WTC11 (cell line): Measurements from ENCODE around the gene HPGD. TPM values are rescaled to one million over a fixed set of nuclear protein-coding genes. Genes with fewer than 3 reads are reported as not detected.

Experiments used
- ATAC-seq: fragments of 200-7000 bp; cut with Tn5 transposase; 2 replicates; pipeline ENCODE4 v1.10.0; 2021; ENCODE audit warnings: mild to moderate bottlenecking, moderate library complexity
- CTCF ChIA-PET: fragments of 300-600 bp; sonication (Branson Sonifier 250); formaldehyde crosslinking; loops from one replicate; lab custom pipeline; 2021; ENCODE audit warnings: antibody characterized with exemption; lab: Charles Lee
- POLR2A ChIA-PET: fragments of 350-600 bp; sonication (Branson Sonifier 250); formaldehyde crosslinking; loops from one replicate; lab custom pipeline; 2021; ENCODE audit warnings: antibody characterized with exemption; lab: Charles Lee
- DNase-seq: peaks from one replicate; pipeline ENCODE4 v3.0.0; 2021; ENCODE audit warnings: low spot score
- H3K27ac Mint-ChIP-seq: 2 replicates; pipeline ENCODE4 v1.8.0; 2021; ENCODE audit warnings: mixed read lengths
- H3K27me3 Mint-ChIP-seq: 2 replicates; pipeline ENCODE4 v1.8.0; 2021; ENCODE audit warnings: low read depth, mild to moderate bottlenecking, moderate library complexity, mixed read lengths
- H3K36me3 Mint-ChIP-seq: 2 replicates; pipeline ENCODE4 v1.8.0; 2021; ENCODE audit warnings: mixed read lengths
- H3K4me1 Mint-ChIP-seq: 2 replicates; pipeline ENCODE4 v1.8.0; 2022; ENCODE audit warnings: mixed read lengths
- H3K4me3 Mint-ChIP-seq: 2 replicates; pipeline ENCODE4 v1.8.0; 2021; ENCODE audit warnings: mild to moderate bottlenecking, moderate library complexity, mixed read lengths
- H3K9me3 Mint-ChIP-seq: 2 replicates; pipeline ENCODE4 v1.8.0; 2021; ENCODE audit warnings: mixed read lengths
- ATF1 ChIP-seq: sonication (generic); formaldehyde crosslinking; IDR thresholded peaks from 2 replicates; pipeline ENCODE4 v1.8.1; 2023; ENCODE audit warnings: mild to moderate bottlenecking, moderate library complexity, missing genetic modification reagents
- ATF3 ChIP-seq: sonication (generic); formaldehyde crosslinking; conservative IDR thresholded peaks from 2 replicates; pipeline ENCODE4 v1.8.1; 2022; ENCODE audit warnings: mild to moderate bottlenecking, missing genetic modification reagents
- E2F1 ChIP-seq: sonication (generic); formaldehyde crosslinking; IDR thresholded peaks from 2 replicates; pipeline ENCODE4 v1.8.0; 2022; ENCODE audit warnings: mild to moderate bottlenecking, missing genetic modification reagents
- E2F4 ChIP-seq: sonication (generic); formaldehyde crosslinking; IDR thresholded peaks from 2 replicates; pipeline ENCODE4 v1.8.1; 2022; ENCODE audit warnings: low read depth, mild to moderate bottlenecking, moderate library complexity, missing genetic modification reagents, borderline replicate concordance
- ETV6 ChIP-seq: sonication (generic); formaldehyde crosslinking; IDR thresholded peaks from 2 replicates; pipeline ENCODE4 v1.8.1; 2022; ENCODE audit warnings: mild to moderate bottlenecking, missing genetic modification reagents
- JAZF1 ChIP-seq: fragments of 250-450 bp; sonication (Bioruptor Pico); IDR thresholded peaks from 2 replicates; pipeline ENCODE4 v1.9.0; 2021; ENCODE audit warnings: moderate library complexity, mild to moderate bottlenecking, inconsistent platforms
- JUN ChIP-seq: sonication (generic); formaldehyde crosslinking; IDR thresholded peaks from 2 replicates; pipeline ENCODE4 v1.8.0; 2023; ENCODE audit warnings: mild to moderate bottlenecking, missing genetic modification reagents
- NFE2L1 ChIP-seq: sonication (generic); formaldehyde crosslinking; IDR thresholded peaks from 2 replicates; pipeline ENCODE4 v1.8.1; 2023; ENCODE audit warnings: missing genetic modification reagents
- NR3C1 ChIP-seq: sonication (generic); formaldehyde crosslinking; conservative IDR thresholded peaks from 2 replicates; pipeline ENCODE4 v1.8.1; 2023; ENCODE audit warnings: low read depth, mild to moderate bottlenecking, missing genetic modification reagents
- PRDM15 ChIP-seq: sonication (generic); formaldehyde crosslinking; IDR thresholded peaks from 2 replicates; pipeline ENCODE4 v1.8.0; 2022; ENCODE audit warnings: missing genetic modification reagents
- RELA ChIP-seq: sonication (generic); formaldehyde crosslinking; IDR thresholded peaks from 2 replicates; pipeline ENCODE4 v1.8.1; 2022; ENCODE audit warnings: missing genetic modification reagents, mild to moderate bottlenecking, borderline replicate concordance
- STAT6 ChIP-seq: sonication (generic); formaldehyde crosslinking; conservative IDR thresholded peaks from 2 replicates; pipeline ENCODE4 v1.8.1; 2023; ENCODE audit warnings: mild to moderate bottlenecking, low read depth, missing genetic modification reagents, moderate library complexity
- ZBTB21 ChIP-seq: sonication (generic); formaldehyde crosslinking; IDR thresholded peaks from 2 replicates; pipeline ENCODE4 v1.8.1; 2023; ENCODE audit warnings: mild to moderate bottlenecking, missing genetic modification reagents, borderline replicate concordance
- ZNF263 ChIP-seq: sonication (generic); formaldehyde crosslinking; IDR thresholded peaks from 2 replicates; pipeline ENCODE4 v1.8.1; 2022; ENCODE audit warnings: low read depth, mild to moderate bottlenecking, moderate library complexity, missing genetic modification reagents
- ZNF281 ChIP-seq: sonication (generic); formaldehyde crosslinking; IDR thresholded peaks from 2 replicates; pipeline ENCODE4 v1.8.0; 2023; ENCODE audit warnings: mild to moderate bottlenecking, missing genetic modification reagents
- ZNF396 ChIP-seq: fragments of 250-450 bp; sonication (Bioruptor Pico); IDR thresholded peaks from 2 replicates; pipeline ENCODE4 v1.8.0; 2021; ENCODE audit warnings: mild to moderate bottlenecking, moderate library complexity, borderline replicate concordance
- ZSCAN18 ChIP-seq: fragments of 250-450 bp; sonication (Bioruptor Pico); IDR thresholded peaks from 2 replicates; pipeline ENCODE4 v2.1.2; 2022; ENCODE audit warnings: mild to moderate bottlenecking, moderate library complexity
- total RNA-seq: library from RNA; stranded (reverse); gene quantifications from 3 replicates; pipeline ENCODE4 v1.2.3, GENCODE V29; 2021

Gene HPGD
- total RNA-seq, 1 experiment from 2014 or later: 3.6 TPM

- no peak; the same call in 1 of the 2 replicates for ATAC-seq
- CTCF ChIA-PET: no interaction called here
- TF ChIP-seq NFE2L1 (CRISPR knock-in tag): no peak
- no peak for TF ChIP-seq E2F1 (CRISPR knock-in tag)
- no peak for TF ChIP-seq ATF1 (CRISPR knock-in tag)
- TF ChIP-seq ZBTB21: no peak
- TF ChIP-seq NR3C1 (CRISPR knock-in tag): no peak
- TF ChIP-seq ZNF281 (CRISPR knock-in tag): no peak
- TF ChIP-seq JAZF1 (CRISPR knock-in tag): no peak
- no peak for TF ChIP-seq STAT6 (CRISPR knock-in tag)
- no peak for TF ChIP-seq ZNF263
- TF ChIP-seq, all 79 proteins: peak for 0
- POLR2A ChIA-PET: no interaction called here
- no peak for DNase-seq
- peaks cover 10% of the 10 kb centered on the region for H3K27me3 Mint-ChIP-seq
- peaks cover 33% of the 10 kb centered on the region for H3K4me1 Mint-ChIP-seq
- H3K36me3 Mint-ChIP-seq: no peaks in the 10 kb centered on the region
- no peak overlapping the region for H3K4me3 Mint-ChIP-seq
- peaks cover 8% of the 10 kb centered on the region for H3K9me3 Mint-ChIP-seq
- H3K27ac Mint-ChIP-seq: no peak overlapping the region
These were observed 5.9 kb upstream of the HPGD start for GRCh38 chr4:174528226-174528625.

- Mint-ChIP-seq H3K9me3 (peaks cover 8% of the 10 kb centered on the region), H3K27ac (no peak overlapping the region), H3K4me3 (no peak overlapping the region), H3K27me3 (peaks cover 24% of the 10 kb centered on the region), H3K4me1 (peaks cover 38% of the 10 kb centered on the region), H3K36me3 (no peaks in the 10 kb centered on the region)
- POLR2A ChIA-PET: no interaction called here
- ATAC-seq (no peak), DNase-seq (no peak)
- CTCF ChIA-PET: no interaction called here
- no peak for TF ChIP-seq ATF3 (CRISPR knock-in tag)
- TF ChIP-seq STAT6 (CRISPR knock-in tag): no peak
- no peak for TF ChIP-seq ZNF396
- TF ChIP-seq JUN (CRISPR knock-in tag): no peak
- TF ChIP-seq PRDM15 (CRISPR knock-in tag): no peak
- TF ChIP-seq ETV6 (CRISPR knock-in tag): no peak
- no peak for TF ChIP-seq RELA (CRISPR knock-in tag)
- TF ChIP-seq ZSCAN18 (CRISPR knock-in tag): no peak
- TF ChIP-seq E2F4 (CRISPR knock-in tag): no peak
These were observed 4.4 kb upstream of the HPGD start for GRCh38 chr4:174526731-174527130.
